Measurements from ENCODE around the gene KCNC4.

DNA sequence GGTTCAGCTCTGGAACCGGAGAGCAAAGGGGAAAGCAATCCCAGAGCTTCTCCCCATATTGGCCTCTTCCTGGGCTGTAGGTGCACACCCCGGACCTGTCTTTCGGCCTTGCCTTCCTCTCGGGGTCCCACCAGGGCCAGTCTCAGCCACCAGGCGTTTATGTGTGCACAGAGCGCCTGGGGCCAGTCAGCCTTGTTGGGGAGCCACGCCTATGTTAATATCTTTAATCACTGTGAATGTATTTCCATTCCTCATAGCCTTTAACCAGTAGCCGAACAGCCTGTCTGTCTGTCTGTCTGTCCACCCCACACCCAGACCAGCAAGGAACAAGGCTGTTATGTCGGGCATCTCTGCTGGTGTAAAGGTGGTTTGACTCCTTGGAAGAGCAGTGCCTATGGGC, 18.8 kb downstream of the KCNC4 start:
- TF ChIP-seq, protein P1, sequence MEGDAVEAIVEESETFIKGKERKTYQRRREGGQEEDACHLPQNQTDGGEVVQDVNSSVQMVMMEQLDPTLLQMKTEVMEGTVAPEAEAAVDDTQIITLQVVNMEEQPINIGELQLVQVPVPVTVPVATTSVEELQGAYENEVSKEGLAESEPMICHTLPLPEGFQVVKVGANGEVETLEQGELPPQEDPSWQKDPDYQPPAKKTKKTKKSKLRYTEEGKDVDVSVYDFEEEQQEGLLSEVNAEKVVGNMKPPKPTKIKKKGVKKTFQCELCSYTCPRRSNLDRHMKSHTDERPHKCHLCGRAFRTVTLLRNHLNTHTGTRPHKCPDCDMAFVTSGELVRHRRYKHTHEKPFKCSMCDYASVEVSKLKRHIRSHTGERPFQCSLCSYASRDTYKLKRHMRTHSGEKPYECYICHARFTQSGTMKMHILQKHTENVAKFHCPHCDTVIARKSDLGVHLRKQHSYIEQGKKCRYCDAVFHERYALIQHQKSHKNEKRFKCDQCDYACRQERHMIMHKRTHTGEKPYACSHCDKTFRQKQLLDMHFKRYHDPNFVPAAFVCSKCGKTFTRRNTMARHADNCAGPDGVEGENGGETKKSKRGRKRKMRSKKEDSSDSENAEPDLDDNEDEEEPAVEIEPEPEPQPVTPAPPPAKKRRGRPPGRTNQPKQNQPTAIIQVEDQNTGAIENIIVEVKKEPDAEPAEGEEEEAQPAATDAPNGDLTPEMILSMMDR (IDR thresholded peaks at IDR 0.05; ENCODE audit: insufficient read depth, low read length) = no peak
- TF ChIP-seq, protein P2, sequence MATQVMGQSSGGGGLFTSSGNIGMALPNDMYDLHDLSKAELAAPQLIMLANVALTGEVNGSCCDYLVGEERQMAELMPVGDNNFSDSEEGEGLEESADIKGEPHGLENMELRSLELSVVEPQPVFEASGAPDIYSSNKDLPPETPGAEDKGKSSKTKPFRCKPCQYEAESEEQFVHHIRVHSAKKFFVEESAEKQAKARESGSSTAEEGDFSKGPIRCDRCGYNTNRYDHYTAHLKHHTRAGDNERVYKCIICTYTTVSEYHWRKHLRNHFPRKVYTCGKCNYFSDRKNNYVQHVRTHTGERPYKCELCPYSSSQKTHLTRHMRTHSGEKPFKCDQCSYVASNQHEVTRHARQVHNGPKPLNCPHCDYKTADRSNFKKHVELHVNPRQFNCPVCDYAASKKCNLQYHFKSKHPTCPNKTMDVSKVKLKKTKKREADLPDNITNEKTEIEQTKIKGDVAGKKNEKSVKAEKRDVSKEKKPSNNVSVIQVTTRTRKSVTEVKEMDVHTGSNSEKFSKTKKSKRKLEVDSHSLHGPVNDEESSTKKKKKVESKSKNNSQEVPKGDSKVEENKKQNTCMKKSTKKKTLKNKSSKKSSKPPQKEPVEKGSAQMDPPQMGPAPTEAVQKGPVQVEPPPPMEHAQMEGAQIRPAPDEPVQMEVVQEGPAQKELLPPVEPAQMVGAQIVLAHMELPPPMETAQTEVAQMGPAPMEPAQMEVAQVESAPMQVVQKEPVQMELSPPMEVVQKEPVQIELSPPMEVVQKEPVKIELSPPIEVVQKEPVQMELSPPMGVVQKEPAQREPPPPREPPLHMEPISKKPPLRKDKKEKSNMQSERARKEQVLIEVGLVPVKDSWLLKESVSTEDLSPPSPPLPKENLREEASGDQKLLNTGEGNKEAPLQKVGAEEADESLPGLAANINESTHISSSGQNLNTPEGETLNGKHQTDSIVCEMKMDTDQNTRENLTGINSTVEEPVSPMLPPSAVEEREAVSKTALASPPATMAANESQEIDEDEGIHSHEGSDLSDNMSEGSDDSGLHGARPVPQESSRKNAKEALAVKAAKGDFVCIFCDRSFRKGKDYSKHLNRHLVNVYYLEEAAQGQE (IDR thresholded peaks at IDR 0.05; ENCODE audit: insufficient replicate concordance, low read depth) = no peak
- TF ChIP-seq GABPA (IDR thresholded peaks at IDR 0.05; ENCODE audit: low read depth) = no peak
- no peak for TF ChIP-seq POLR2AphosphoS5 (IDR thresholded peaks at IDR 0.05; ENCODE audit: low read depth)
